HCT116 (cell line): ENCODE data around the gene FKBP10. TPM values are rescaled to one million over a fixed set of nuclear protein-coding genes. Genes with fewer than 3 reads are reported as not detected.

Experiments used
- ATAC-seq: fragments of 200-7000 bp; cut with Tn5 transposase; 2 replicates; pipeline ENCODE4 v1.9.1; 2020; ENCODE audit warnings: mild to moderate bottlenecking, moderate library complexity
- BruUV-seq: library from RNA; stranded (reverse); fragments of 400-500 nt; replicated peaks from 2 replicates; lab custom pipeline; 2021; lab: Mats Ljungman, UMichigan
- CTCF ChIA-PET: fragments of 300-600 bp; sonication (Branson Sonifier 250); formaldehyde crosslinking; loops from one replicate; lab custom pipeline; 2021; ENCODE audit warnings: antibody characterized with exemption; lab: Charles Lee
- POLR2A ChIA-PET: fragments of 300-600, 350-600 bp; sonication (Branson Sonifier 250); formaldehyde crosslinking; loops from one replicate; lab custom pipeline; 2021; ENCODE audit warnings: antibody characterized with exemption; lab: Charles Lee
- RAD21 ChIA-PET, 2 experiments: fragments of 300-600 bp; sonication (Branson Sonifier 250); formaldehyde crosslinking; loops; one replicate each; lab custom pipeline; 2023; ENCODE audit warnings: low total read pairs in 2 of 2; ENCODE audit not compliant: uncharacterized antibody in 2 of 2, unreplicated experiment in 2 of 2, low non-redundant PET in 1 of 2; lab: Charles Lee
- DNase-seq: peaks from one replicate; pipeline ENCODE4 v3.0.0-alpha.2; 2010; ENCODE audit warnings: low read depth, low spot score
- H2AFZ ChIP-seq: fragments of 200-600 bp; shearing (Covaris generic), sonication (generic); 2 replicates; pipeline ENCODE4 v1.6.1; 2017; ENCODE audit warnings: low read depth, mixed run types, mixed read lengths, antibody characterized with exemption, low read length; ENCODE audit not compliant: poor library complexity, severe bottlenecking
- H3K27ac ChIP-seq: 2 replicates; pipeline ENCODE4 v1.5.1; 2012; ENCODE audit warnings: low read depth, low read length
- H3K27me3 ChIP-seq: fragments of 200-600 bp; sonication (generic); 2 replicates; pipeline ENCODE4 v1.6.1; 2016; ENCODE audit warnings: mixed run types, low read length, mixed read lengths; ENCODE audit not compliant: insufficient read depth
- H3K36me3 ChIP-seq, 2 experiments: fragments of 200-500 bp in 1 of 2; fragments of 200-600 bp in 1 of 2; sonication (Bioruptor generic) in 1 of 2; sonication (generic) in 1 of 2; 2 replicates each; pipeline versions ENCODE4 v1.5.1 to v1.6.1; 2014 to 2016; ENCODE audit warnings: low read length in 2 of 2, inconsistent platforms in 1 of 2, mixed read lengths in 1 of 2, mixed run types in 1 of 2; ENCODE audit not compliant: insufficient read depth in 2 of 2, control insufficient read depth in 1 of 2
- H3K4me1 ChIP-seq, 2 experiments: fragments of 200-600 bp in 1 of 2; sonication (generic) in 1 of 2; 2 replicates each; pipeline versions ENCODE4 v1.5.1 to v1.6.1; 2012 to 2017; ENCODE audit warnings: low read length in 2 of 2, inconsistent platforms in 1 of 2, mild to moderate bottlenecking in 1 of 2, mixed read lengths in 1 of 2, mixed run types in 1 of 2, moderate library complexity in 1 of 2; ENCODE audit not compliant: insufficient read depth in 2 of 2, control insufficient read depth in 1 of 2
- H3K4me2 ChIP-seq: fragments of 200-600 bp; sonication (generic); 2 replicates; pipeline ENCODE4 v1.6.1; 2017; ENCODE audit warnings: mixed run types, low read length, mixed read lengths
- H3K4me3 ChIP-seq, 2 experiments: fragments of 200-600 bp in 1 of 2; sonication (generic) in 1 of 2; replicated peaks in 1 of 2; 2 replicates each; pipeline ENCODE4 v1.5.1; 2011 to 2016; ENCODE audit warnings: low read length in 2 of 2, control low read depth in 1 of 2, low read depth in 1 of 2, mild to moderate bottlenecking in 1 of 2, mixed read lengths in 1 of 2, mixed run types in 1 of 2
- H3K79me2 ChIP-seq: fragments of 200-600 bp; sonication (generic); 2 replicates; pipeline ENCODE4 v1.6.1; 2017; ENCODE audit warnings: mild to moderate bottlenecking, mixed run types, low read length, moderate library complexity, mixed read lengths; ENCODE audit not compliant: insufficient read depth
- H3K9ac ChIP-seq: fragments of 200-600 bp; sonication (generic); 2 replicates; pipeline ENCODE4 v1.6.1; 2016; ENCODE audit warnings: low read length, mixed read lengths
- H3K9me2 ChIP-seq: fragments of 200-600 bp; sonication (generic), shearing (Covaris generic); 2 replicates; pipeline ENCODE4 v1.6.1; 2017; ENCODE audit warnings: mixed run types, mild to moderate bottlenecking, moderate library complexity; ENCODE audit not compliant: insufficient read depth
- H3K9me3 ChIP-seq, 2 experiments: fragments of 200-500 bp in 1 of 2; fragments of 200-600 bp in 1 of 2; sonication (Bioruptor generic) in 1 of 2; sonication (generic) in 1 of 2; 2 replicates each; pipeline ENCODE4 v1.6.1; 2014 to 2017; ENCODE audit warnings: low read length in 2 of 2, mixed read lengths in 2 of 2, inconsistent platforms in 1 of 2, low read depth in 1 of 2, mild to moderate bottlenecking in 1 of 2, mixed run types in 1 of 2, moderate library complexity in 1 of 2; ENCODE audit not compliant: control insufficient read depth in 1 of 2, insufficient read depth in 1 of 2
- H4K20me1 ChIP-seq: fragments of 200-600 bp; sonication (generic), shearing (Covaris generic); 2 replicates; pipeline ENCODE4 v1.6.1; 2017; ENCODE audit warnings: mixed run types, mild to moderate bottlenecking, moderate library complexity; ENCODE audit not compliant: insufficient read depth
- ATF3 ChIP-seq: IDR thresholded peaks from 2 replicates; pipeline ENCODE4 v1.6.1; 2012
- CBX3 ChIP-seq: IDR thresholded peaks from 2 replicates; pipeline ENCODE4 v1.6.1; 2012; ENCODE audit warnings: low read depth
- ELF1 ChIP-seq: IDR thresholded peaks from 2 replicates; pipeline ENCODE4 v1.6.1; 2012; ENCODE audit warnings: low read depth, borderline replicate concordance
- FOSL1 ChIP-seq: IDR thresholded peaks from 2 replicates; pipeline ENCODE4 v1.6.1; 2012; ENCODE audit warnings: low read depth
- JUND ChIP-seq: IDR thresholded peaks from 2 replicates; pipeline ENCODE4 v1.6.1; 2012
- REST ChIP-seq: IDR thresholded peaks from 2 replicates; pipeline ENCODE4 v1.6.1; 2012; ENCODE audit warnings: low read depth
- SIN3A ChIP-seq: IDR thresholded peaks from 2 replicates; pipeline ENCODE4 v1.6.1; 2012; ENCODE audit warnings: low read depth
- SP1 ChIP-seq: IDR thresholded peaks from 2 replicates; pipeline ENCODE4 v1.6.1; 2012; ENCODE audit warnings: low read depth
- ZFX ChIP-seq: fragments of 450-650 bp; IDR thresholded peaks from 2 replicates; pipeline ENCODE4 v1.6.1; 2017
- ZNF274 ChIP-seq: fragments of 200-500 bp; sonication (Bioruptor generic); IDR thresholded peaks from 2 replicates; pipeline ENCODE4 v1.6.1; 2014; ENCODE audit warnings: mild to moderate bottlenecking, low read depth, low read length, inconsistent platforms
- intact Hi-C: fragments of 100-400 bp; cut with micrococcal nuclease; formaldehyde crosslinking; loops from 2 replicates; pipeline ENCODE4 v1.10.0; 2022
- total RNA-seq: library from RNA; stranded (reverse); gene quantifications from one replicate; pipeline ENCODE4 v1.2.1, GENCODE V29; 2021; ENCODE audit not compliant: unreplicated experiment

FKBP10 gene
- total RNA-seq, 1 experiment from 2014 or later, result 78.5 TPM

DNA sequence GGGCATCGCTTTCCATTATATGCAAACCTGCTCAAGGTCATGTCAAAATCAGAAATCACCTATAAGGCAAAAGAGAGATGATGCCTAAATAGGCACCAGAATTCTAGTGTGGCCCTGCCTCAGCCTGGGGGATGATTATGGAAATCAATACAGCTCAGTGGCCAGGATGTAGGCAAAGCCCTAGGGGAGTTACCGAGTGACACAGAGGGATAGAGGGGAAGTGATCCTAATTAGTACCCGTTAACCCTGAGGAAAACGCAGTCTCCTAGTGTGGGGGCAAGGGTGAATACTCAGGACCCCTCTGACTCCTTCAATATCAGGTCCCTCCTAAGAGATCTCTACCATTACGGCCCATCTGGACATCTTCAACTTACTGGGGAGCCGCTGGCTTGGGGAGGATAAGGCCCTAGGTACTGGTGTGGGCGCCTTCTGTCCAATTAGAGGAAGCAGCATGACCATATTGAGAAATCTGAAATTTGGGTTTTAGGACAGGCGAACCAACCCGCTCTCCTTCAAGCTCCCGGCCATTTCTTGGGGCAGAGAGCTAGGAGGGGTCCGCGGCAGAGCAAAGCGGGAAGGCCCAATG, 22.5 kb downstream of the FKBP10 start:
- H3K4me3 ChIP-seq, result peak overlapping the region; percentile 78 to 86
- no peaks in the 10 kb centered on the region for H3K9me3 ChIP-seq
- intact Hi-C loops, result no loop called here
- peak overlapping the region; percentile 74; the same call in 1 of the 2 replicates for H3K27ac ChIP-seq
- no peak for TF ChIP-seq ZNF274
- TF ChIP-seq SIN3A, result no peak
- TF ChIP-seq ATF3, result no peak
- TF ChIP-seq ELF1, result no peak
- TF ChIP-seq ZFX, result no peak
- TF ChIP-seq SP1, result no peak
- no peak for TF ChIP-seq JUND
- no peak for TF ChIP-seq FOSL1
- no peak for TF ChIP-seq CBX3
- no peak for TF ChIP-seq REST
- H3K4me2 ChIP-seq, result peak overlapping the region; percentile 81
- POLR2A ChIA-PET, result interaction anchor here (1.4 kb wide), 1 partner anchor 49 kb away, joined by 4 read pairs; the partner anchor contains the start of gene JUP
- RAD21 ChIA-PET, result no interaction called here
- BruUV-seq, result no TSS peak
- peaks cover 22% of the 10 kb centered on the region for H3K79me2 ChIP-seq
- ATAC-seq, result peak; percentile 58
- CTCF ChIA-PET, result no interaction called here
- H3K36me3 ChIP-seq, result peaks cover 12 to 22% of the 10 kb centered on the region in 2 experiments; a peak in 2 of 4 replicates
- peaks cover 4 to 15% of the 10 kb centered on the region in 2 experiments; a peak in 3 of 4 replicates for H3K4me1 ChIP-seq
- no peaks in the 10 kb centered on the region for H3K9me2 ChIP-seq
- H3K9ac ChIP-seq, result peak overlapping the region; percentile 80
- no peaks in the 10 kb centered on the region for H4K20me1 ChIP-seq
- no peaks in the 10 kb centered on the region for H3K27me3 ChIP-seq
- DNase-seq, result no peak
- H2AFZ ChIP-seq, result no peak overlapping the region
